ENCODE data around the gene NHS. TPM values are rescaled to one million over a fixed set of nuclear protein-coding genes. Genes with fewer than 3 reads are reported as not detected.

The NHS gene
- total and polyA plus RNA-seq, 11 donors: 0.22 to 3.4 (median 1.1) TPM

DNA sequence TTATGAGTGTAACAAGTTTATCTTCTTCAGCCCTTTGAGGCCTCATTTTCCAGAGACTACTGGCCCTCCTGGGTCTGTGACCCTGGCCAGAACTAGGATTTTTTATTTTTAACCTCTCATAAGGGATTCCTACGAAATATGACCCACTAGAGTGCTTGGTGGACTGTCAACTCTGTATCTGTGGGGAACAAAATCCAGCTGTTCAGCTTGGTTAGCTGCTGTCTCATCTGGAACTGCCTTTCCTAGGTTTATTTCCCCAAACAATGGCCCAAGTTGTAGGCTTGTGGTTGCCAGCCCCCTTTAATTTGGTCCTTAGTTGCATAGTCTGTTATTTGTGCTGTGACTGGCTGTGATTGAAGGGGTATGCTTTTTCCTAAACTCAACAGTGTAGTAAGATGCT, 56.2 kb downstream of the NHS start:
- Histone ChIP-seq H3K36me3 (no peaks in the 10 kb centered on the region), H3K9me3 (no peaks in the 10 kb centered on the region), H3K27ac (no peak overlapping the region), H3K4me1 (no peaks in the 10 kb centered on the region), H3K27me3 (peaks cover 0 to 16% (median 0%) of the 10 kb centered on the region in 9 donors), H3K4me3 (no peak overlapping the region)
- no peak for ATAC-seq
- intact Hi-C loops (cut with DNase I): no loop called here
- no peak for DNase-seq
- TF ChIP-seq POLR2A (IDR thresholded peaks at IDR 0.05): no peak
- WGBS, 4 donors: 11 to 61% (median 46%) methylated on average over 1 of the region's 1 CpG

DNA sequence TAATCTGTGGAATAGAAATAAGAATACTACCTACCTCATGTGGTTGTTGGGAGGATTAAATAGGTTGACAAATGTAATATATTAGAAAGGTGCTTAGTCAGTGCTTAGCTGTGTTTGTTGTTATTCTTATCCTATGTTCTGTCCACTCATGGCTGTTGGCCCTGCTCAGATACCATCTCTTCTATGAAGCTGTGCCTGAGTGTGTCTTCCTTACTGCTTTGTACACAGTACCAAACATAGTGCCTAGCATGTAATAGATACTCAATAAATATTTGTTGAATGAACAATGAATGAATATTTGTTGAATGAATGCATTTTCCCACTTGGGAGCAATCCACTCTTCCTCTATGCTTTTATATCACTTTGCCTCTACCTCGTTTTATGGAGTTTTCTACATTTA, 57.2 kb downstream of the NHS start:
- ATAC-seq (no peak), DNase-seq (no peak)
- H3K4me1 ChIP-seq: no peaks in the 10 kb centered on the region
- 29 to 66% (median 49%) methylated on average over 1 of the region's 1 CpG for WGBS, 4 donors
- H3K27me3 ChIP-seq: peaks cover 0 to 21% (median 0%) of the 10 kb centered on the region in 9 donors
- H3K27ac ChIP-seq: no peak overlapping the region
- H3K9me3 ChIP-seq: no peaks in the 10 kb centered on the region
- H3K4me3 ChIP-seq: no peak overlapping the region
- no peaks in the 10 kb centered on the region for H3K36me3 ChIP-seq
- TF ChIP-seq, protein P1, sequence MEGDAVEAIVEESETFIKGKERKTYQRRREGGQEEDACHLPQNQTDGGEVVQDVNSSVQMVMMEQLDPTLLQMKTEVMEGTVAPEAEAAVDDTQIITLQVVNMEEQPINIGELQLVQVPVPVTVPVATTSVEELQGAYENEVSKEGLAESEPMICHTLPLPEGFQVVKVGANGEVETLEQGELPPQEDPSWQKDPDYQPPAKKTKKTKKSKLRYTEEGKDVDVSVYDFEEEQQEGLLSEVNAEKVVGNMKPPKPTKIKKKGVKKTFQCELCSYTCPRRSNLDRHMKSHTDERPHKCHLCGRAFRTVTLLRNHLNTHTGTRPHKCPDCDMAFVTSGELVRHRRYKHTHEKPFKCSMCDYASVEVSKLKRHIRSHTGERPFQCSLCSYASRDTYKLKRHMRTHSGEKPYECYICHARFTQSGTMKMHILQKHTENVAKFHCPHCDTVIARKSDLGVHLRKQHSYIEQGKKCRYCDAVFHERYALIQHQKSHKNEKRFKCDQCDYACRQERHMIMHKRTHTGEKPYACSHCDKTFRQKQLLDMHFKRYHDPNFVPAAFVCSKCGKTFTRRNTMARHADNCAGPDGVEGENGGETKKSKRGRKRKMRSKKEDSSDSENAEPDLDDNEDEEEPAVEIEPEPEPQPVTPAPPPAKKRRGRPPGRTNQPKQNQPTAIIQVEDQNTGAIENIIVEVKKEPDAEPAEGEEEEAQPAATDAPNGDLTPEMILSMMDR (IDR thresholded peaks at IDR 0.05): no peak
- no peak for TF ChIP-seq POLR2A (IDR thresholded peaks at IDR 0.05)
- intact Hi-C loops (cut with DNase I): no loop called here

DNA sequence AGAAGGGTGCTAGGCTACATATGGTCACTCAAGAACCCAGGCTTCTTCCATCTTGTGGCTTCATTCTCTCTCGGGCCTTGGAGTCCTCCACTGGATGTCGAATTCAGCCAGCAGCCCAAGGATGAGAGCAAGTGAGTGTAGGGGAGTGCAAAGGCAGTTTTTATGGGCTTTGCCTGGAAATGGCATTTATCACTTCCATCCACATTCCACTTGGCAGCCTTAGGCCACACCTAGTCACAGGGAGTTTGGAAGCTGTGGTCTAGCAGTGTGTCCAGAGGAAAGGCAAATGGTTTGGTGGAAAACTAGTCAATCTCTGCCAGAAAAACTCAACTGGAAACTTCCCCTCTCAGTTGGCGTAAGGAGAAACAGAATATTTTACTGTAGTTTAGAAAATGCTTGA, 59.0 kb downstream of the NHS start:
- H3K4me3 ChIP-seq: no peak overlapping the region
- intact Hi-C loops (cut with DNase I): no loop called here
- H3K9me3 ChIP-seq: no peaks in the 10 kb centered on the region
- no peak overlapping the region for H3K27ac ChIP-seq
- no peak for ATAC-seq
- no peak for DNase-seq
- peaks cover 0 to 31% (median 0%) of the 10 kb centered on the region in 9 donors for H3K27me3 ChIP-seq
- H3K4me1 ChIP-seq: no peaks in the 10 kb centered on the region
- TF ChIP-seq, protein P1 (IDR thresholded peaks at IDR 0.05): no peak
- no peak for TF ChIP-seq POLR2A (IDR thresholded peaks at IDR 0.05)
- H3K36me3 ChIP-seq: no peaks in the 10 kb centered on the region
- WGBS, 4 donors: 81 to 90% (median 90%) methylated on average over 3 of the region's 3 CpGs

DNA sequence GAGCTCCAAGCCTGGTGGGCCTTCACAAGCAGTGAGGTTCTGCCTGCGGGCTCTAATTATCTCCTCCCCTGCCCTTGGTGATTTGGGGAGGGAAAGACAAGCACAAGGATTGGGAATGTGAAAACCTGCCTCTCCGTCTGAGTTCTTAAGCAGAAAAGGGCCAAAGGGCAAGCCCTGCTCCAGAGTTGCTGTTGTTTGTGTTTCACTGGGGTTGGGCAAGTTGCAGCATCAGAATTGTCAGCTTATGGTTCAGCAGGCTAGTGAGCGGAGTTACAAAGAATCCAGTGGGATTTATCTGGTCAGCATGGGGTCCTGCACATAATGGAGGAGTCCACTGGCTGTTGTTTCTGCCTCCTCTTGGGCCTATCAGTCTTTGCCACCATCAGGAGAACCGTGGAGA, 60.5 kb downstream of the NHS start:
- intact Hi-C loops (cut with DNase I): no loop called here

More for the DNA sequence above, 60.5 kb downstream of the NHS start:
- TF ChIP-seq, protein P1 (IDR thresholded peaks at IDR 0.05): no peak
- no peak for TF ChIP-seq POLR2A (IDR thresholded peaks at IDR 0.05)
- Histone ChIP-seq H3K4me3 (no peak overlapping the region), H3K36me3 (no peaks in the 10 kb centered on the region), H3K27ac (no peak overlapping the region), H3K27me3 (peaks cover 0 to 29% (median 0%) of the 10 kb centered on the region in 9 donors), H3K9me3 (no peaks in the 10 kb centered on the region), H3K4me1 (no peaks in the 10 kb centered on the region)
- DNase-seq: no peak
- ATAC-seq: no peak
- WGBS, 4 donors: 54 to 81% (median 74%) methylated on average over 2 to 4 of the region's 4 CpGs
